OCI-LY7 (cell line): ENCODE measurements around the gene MYL5. TPM values are rescaled to one million over a fixed set of nuclear protein-coding genes. Genes with fewer than 3 reads are reported as not detected.

Experiments
- BruUV-seq: library from RNA; stranded (reverse); fragments of 400-500 nt; replicated peaks from 2 replicates; lab custom pipeline; 2021; lab: Mats Ljungman, UMichigan
- CTCF ChIA-PET: fragments of 300-600 bp; sonication (Branson Sonifier 250); formaldehyde crosslinking; loops from one replicate; lab custom pipeline; 2022; ENCODE audit warnings: antibody characterized with exemption; ENCODE audit not compliant: unreplicated experiment; lab: Charles Lee
- POLR2A ChIA-PET: fragments of 300-600 bp; sonication (Branson Sonifier 250); formaldehyde crosslinking; loops from one replicate; lab custom pipeline; 2022; ENCODE audit warnings: antibody characterized with exemption; lab: Charles Lee
- DNase-seq: peaks from one replicate; pipeline ENCODE4 v3.0.0-alpha.2; 2015; ENCODE audit warnings: low spot score
- H2AFZ ChIP-seq: fragments of 200-600 bp; sonication (generic), shearing (Covaris generic); 2 replicates; pipeline ENCODE4 v1.6.1; 2014; ENCODE audit warnings: mild to moderate bottlenecking, antibody characterized with exemption, low read length, moderate library complexity
- H3K27ac ChIP-seq: fragments of 200-600 bp; sonication (generic); 2 replicates; pipeline ENCODE4 v1.5.1; 2014; ENCODE audit warnings: mixed run types, low read depth, mild to moderate bottlenecking, moderate library complexity, low read length, inconsistent platforms; ENCODE audit not compliant: poor library complexity, severe bottlenecking
- H3K36me3 ChIP-seq: fragments of 200-600 bp; sonication (generic); 2 replicates; pipeline ENCODE4 v1.6.1; 2014; ENCODE audit warnings: mild to moderate bottlenecking, antibody characterized with exemption, low read length, moderate library complexity, mixed read lengths; ENCODE audit not compliant: insufficient read depth
- H3K4me1 ChIP-seq: fragments of 200-600 bp; sonication (generic); 2 replicates; pipeline ENCODE4 v1.5.1; 2014; ENCODE audit warnings: mild to moderate bottlenecking, low read length; ENCODE audit not compliant: insufficient read depth, poor library complexity, severe bottlenecking
- H3K4me2 ChIP-seq: fragments of 200-600 bp; sonication (generic); 2 replicates; pipeline ENCODE4 v1.6.1; 2014; ENCODE audit warnings: mild to moderate bottlenecking, low read length
- H3K4me3 ChIP-seq: fragments of 200-600 bp; sonication (generic); 2 replicates; pipeline ENCODE4 v1.5.1; 2014; ENCODE audit warnings: mild to moderate bottlenecking, low read depth, low read length; ENCODE audit not compliant: poor library complexity, severe bottlenecking
- H3K79me2 ChIP-seq: fragments of 200-600 bp; sonication (generic); 2 replicates; pipeline ENCODE4 v1.6.1; 2016; ENCODE audit warnings: low read depth, mild to moderate bottlenecking, low read length, moderate library complexity, mixed read lengths; ENCODE audit not compliant: insufficient read depth
- H3K9me2 ChIP-seq: fragments of 200-600 bp; sonication (generic); 2 replicates; pipeline ENCODE4 v1.6.1; 2016; ENCODE audit warnings: mild to moderate bottlenecking, low read length, mixed read lengths; ENCODE audit not compliant: insufficient read depth
- H3K9me3 ChIP-seq: fragments of 200-600 bp; sonication (generic); 2 replicates; pipeline ENCODE4 v1.6.1; 2014; ENCODE audit warnings: mild to moderate bottlenecking, mixed run types, low read length, mixed read lengths
- H4K20me1 ChIP-seq: fragments of 200-600 bp; sonication (generic); 2 replicates; pipeline ENCODE4 v1.6.1; 2014; ENCODE audit warnings: mild to moderate bottlenecking, antibody characterized with exemption, low read length, moderate library complexity, mixed read lengths; ENCODE audit not compliant: insufficient read depth
- CTCF ChIP-seq: fragments of 200-600 bp; sonication (generic); conservative IDR thresholded peaks from 2 replicates; pipeline ENCODE4 v1.5.1; 2014; ENCODE audit warnings: mild to moderate bottlenecking, antibody characterized with exemption, low read length, moderate library complexity, mixed read lengths
- EZH2phosphoT487 ChIP-seq: fragments of 200-600 bp; sonication (generic); IDR thresholded peaks from 2 replicates; pipeline ENCODE4 v1.6.1; 2018; ENCODE audit warnings: low read depth, borderline replicate concordance, mild to moderate bottlenecking, mixed run types, antibody characterized with exemption, low read length, moderate library complexity, mixed read lengths
- intact Hi-C: fragments of 100-400 bp; cut with micrococcal nuclease; formaldehyde crosslinking; loops from one replicate; pipeline ENCODE4 v1.10.0; 2022; ENCODE audit not compliant: unreplicated experiment
- total RNA-seq, 2 experiments: library from RNA; depleted of rRNA in 1 of 2; stranded (reverse); fragments of >200 nt in 1 of 2; shearing (Covaris generic) in 1 of 2; gene quantifications; 2 replicates each; pipeline ENCODE4 v1.2.3, GENCODE V29; 2014 to 2022

Gene MYL5
- total RNA-seq, 2 experiments from 2014 or later, result 24.4 to 62.2 TPM

- DNase-seq, result no peak
- Histone ChIP-seq H4K20me1 (no peaks in the 10 kb centered on the region), H3K27ac (peak overlapping the region; percentile 46), H3K4me2 (peak overlapping the region; percentile 49), H3K79me2 (no peaks in the 10 kb centered on the region), H3K4me1 (peaks cover 22% of the 10 kb centered on the region), H2AFZ (peak overlapping the region; percentile 19; the same call in 1 of the 2 replicates), H3K36me3 (no peaks in the 10 kb centered on the region), H3K4me3 (peak overlapping the region; percentile 14), H3K9me2 (no peaks in the 10 kb centered on the region), H3K9me3 (no peaks in the 10 kb centered on the region)
- POLR2A ChIA-PET, result interaction anchor here (0.7 to 1.2 kb wide), 2 partner anchors 53 to 227 kb away, joined by 3 to 6 read pairs; no protein-coding TSS in a partner anchor
- CTCF ChIA-PET, result no interaction called here
- intact Hi-C loops, result no loop called here
- no TSS peak for BruUV-seq
- no peak for TF ChIP-seq EZH2phosphoT487
- TF ChIP-seq CTCF, result no peak
Observed at GRCh38 chr4:699816-700580, 25.7 kb downstream of the MYL5 start.

GRCh38 chr4:700587-701264 lies 26.4 kb downstream of the MYL5 start:
- DNase-seq, result peak; percentile 35
- no peak overlapping the region for H3K4me3 ChIP-seq
- no peaks in the 10 kb centered on the region for H4K20me1 ChIP-seq
- no peaks in the 10 kb centered on the region for H3K36me3 ChIP-seq
- no peak overlapping the region for H3K27ac ChIP-seq
- intact Hi-C loops, result no loop called here
- no peak overlapping the region for H2AFZ ChIP-seq
- H3K4me1 ChIP-seq, result peaks cover 22% of the 10 kb centered on the region
- CTCF ChIA-PET, result no interaction called here
- POLR2A ChIA-PET, result interaction anchor here (1.2 kb wide), 1 partner anchor 227 kb away, joined by 3 read pairs; no protein-coding TSS in a partner anchor
- 0 out of 2 replicates have a peak overlapping the region, but pooled peaks have one; percentile 49 for H3K4me2 ChIP-seq
- no peaks in the 10 kb centered on the region; the same call in 1 of the 2 replicates for H3K79me2 ChIP-seq
- TF ChIP-seq CTCF (peak; percentile 36; the same call in 1 of the 2 replicates), EZH2phosphoT487 (no peak)
- no TSS peak for BruUV-seq
- no peaks in the 10 kb centered on the region for H3K9me2 ChIP-seq
- H3K9me3 ChIP-seq, result no peaks in the 10 kb centered on the region
